K562 (cell line): ENCODE measurements around the gene RRH.

Experiments
- FOXK2 ChIP-seq, 2 experiments: fragments of 450-650 bp; IDR thresholded peaks in 1 of 2; conservative IDR thresholded peaks in 1 of 2; 2 replicates each; pipeline ENCODE4 v1.6.1; 2016; ENCODE audit warnings: low read depth in 2 of 2, mild to moderate bottlenecking in 1 of 2
- RHOXF2B ChIP-seq: fragments of 250-450 bp; sonication (Bioruptor Pico); conservative IDR thresholded peaks from 2 replicates; pipeline ENCODE4 v1.5.1; 2021
- YY1 ChIP-seq, 3 experiments: IDR thresholded peaks; 2 replicates each; pipeline ENCODE4 v1.6.1; 2011; ENCODE audit warnings: low read length in 2 of 3, mild to moderate bottlenecking in 2 of 3, moderate library complexity in 2 of 3, borderline replicate concordance in 1 of 3, control low read depth in 1 of 3, low read depth in 1 of 3; ENCODE audit not compliant: insufficient read depth in 3 of 3, insufficient replicate concordance in 2 of 3, control insufficient read depth in 1 of 3, insufficient read length in 1 of 3; ENCODE audit errors: extremely low read depth in 1 of 3
- ZNF707 ChIP-seq: fragments of 250-450 bp; sonication (Bioruptor Pico); conservative IDR thresholded peaks from 2 replicates; pipeline ENCODE4 v1.8.0; 2022; ENCODE audit warnings: inconsistent platforms, mild to moderate bottlenecking, moderate library complexity
- TF ChIP-seq, protein P1 (sequence below): fragments of 200-400 bp; formaldehyde crosslinking; IDR thresholded peaks from 2 replicates; pipeline ENCODE4 v1.6.1; 2017; ENCODE audit warnings: mild to moderate bottlenecking, low read depth, low read length, moderate library complexity
- TF ChIP-seq, protein P2 (sequence below), 2 experiments: fragments of 450-650 bp; IDR thresholded peaks; 2 replicates each; pipeline ENCODE4 v1.6.1; 2016; ENCODE audit warnings: mild to moderate bottlenecking in 2 of 2, borderline replicate concordance in 1 of 2, low read depth in 1 of 2, moderate library complexity in 1 of 2
- TF ChIP-seq, protein P3 (sequence below): sonication (generic); formaldehyde crosslinking; IDR thresholded peaks from 2 replicates; pipeline ENCODE4 v1.4.0; 2020; ENCODE audit warnings: mild to moderate bottlenecking, missing genetic modification reagents
- TF ChIP-seq, protein P4 (sequence below), 3 experiments: IDR thresholded peaks in 2 of 3; conservative IDR thresholded peaks in 1 of 3; 2 replicates each; pipeline ENCODE4 v1.5.1; 2011 to 2012; ENCODE audit warnings: low read length in 3 of 3, mild to moderate bottlenecking in 3 of 3, control low read depth in 2 of 3, improper control_type of control experiment in 1 of 3, inconsistent platforms in 1 of 3, low read depth in 1 of 3, mixed read lengths in 1 of 3, moderate library complexity in 1 of 3; ENCODE audit not compliant: insufficient read depth in 2 of 3

DNA sequence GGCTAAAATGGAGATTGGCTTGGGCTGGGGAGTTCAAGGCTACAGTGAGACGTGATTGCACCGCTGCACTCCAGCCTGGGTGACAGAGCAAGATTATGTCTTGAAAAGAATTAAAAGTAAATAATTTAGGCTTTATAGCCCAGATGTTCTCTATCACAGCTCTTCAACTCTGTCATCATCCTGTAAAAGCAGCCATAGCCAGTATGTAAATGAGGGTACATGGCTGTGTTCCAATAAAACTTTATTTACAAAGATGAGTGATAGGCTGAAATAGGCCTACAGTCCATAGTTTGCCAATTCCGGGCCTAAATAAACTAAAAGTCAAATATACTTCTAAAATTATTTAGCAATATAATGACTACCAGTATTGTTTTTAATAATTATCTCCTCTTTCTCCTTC, 9.2 kb downstream of the RRH start:
- TF ChIP-seq, protein P1, sequence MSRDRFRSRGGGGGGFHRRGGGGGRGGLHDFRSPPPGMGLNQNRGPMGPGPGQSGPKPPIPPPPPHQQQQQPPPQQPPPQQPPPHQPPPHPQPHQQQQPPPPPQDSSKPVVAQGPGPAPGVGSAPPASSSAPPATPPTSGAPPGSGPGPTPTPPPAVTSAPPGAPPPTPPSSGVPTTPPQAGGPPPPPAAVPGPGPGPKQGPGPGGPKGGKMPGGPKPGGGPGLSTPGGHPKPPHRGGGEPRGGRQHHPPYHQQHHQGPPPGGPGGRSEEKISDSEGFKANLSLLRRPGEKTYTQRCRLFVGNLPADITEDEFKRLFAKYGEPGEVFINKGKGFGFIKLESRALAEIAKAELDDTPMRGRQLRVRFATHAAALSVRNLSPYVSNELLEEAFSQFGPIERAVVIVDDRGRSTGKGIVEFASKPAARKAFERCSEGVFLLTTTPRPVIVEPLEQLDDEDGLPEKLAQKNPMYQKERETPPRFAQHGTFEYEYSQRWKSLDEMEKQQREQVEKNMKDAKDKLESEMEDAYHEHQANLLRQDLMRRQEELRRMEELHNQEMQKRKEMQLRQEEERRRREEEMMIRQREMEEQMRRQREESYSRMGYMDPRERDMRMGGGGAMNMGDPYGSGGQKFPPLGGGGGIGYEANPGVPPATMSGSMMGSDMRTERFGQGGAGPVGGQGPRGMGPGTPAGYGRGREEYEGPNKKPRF, result no peak
- TF ChIP-seq, protein P2, sequence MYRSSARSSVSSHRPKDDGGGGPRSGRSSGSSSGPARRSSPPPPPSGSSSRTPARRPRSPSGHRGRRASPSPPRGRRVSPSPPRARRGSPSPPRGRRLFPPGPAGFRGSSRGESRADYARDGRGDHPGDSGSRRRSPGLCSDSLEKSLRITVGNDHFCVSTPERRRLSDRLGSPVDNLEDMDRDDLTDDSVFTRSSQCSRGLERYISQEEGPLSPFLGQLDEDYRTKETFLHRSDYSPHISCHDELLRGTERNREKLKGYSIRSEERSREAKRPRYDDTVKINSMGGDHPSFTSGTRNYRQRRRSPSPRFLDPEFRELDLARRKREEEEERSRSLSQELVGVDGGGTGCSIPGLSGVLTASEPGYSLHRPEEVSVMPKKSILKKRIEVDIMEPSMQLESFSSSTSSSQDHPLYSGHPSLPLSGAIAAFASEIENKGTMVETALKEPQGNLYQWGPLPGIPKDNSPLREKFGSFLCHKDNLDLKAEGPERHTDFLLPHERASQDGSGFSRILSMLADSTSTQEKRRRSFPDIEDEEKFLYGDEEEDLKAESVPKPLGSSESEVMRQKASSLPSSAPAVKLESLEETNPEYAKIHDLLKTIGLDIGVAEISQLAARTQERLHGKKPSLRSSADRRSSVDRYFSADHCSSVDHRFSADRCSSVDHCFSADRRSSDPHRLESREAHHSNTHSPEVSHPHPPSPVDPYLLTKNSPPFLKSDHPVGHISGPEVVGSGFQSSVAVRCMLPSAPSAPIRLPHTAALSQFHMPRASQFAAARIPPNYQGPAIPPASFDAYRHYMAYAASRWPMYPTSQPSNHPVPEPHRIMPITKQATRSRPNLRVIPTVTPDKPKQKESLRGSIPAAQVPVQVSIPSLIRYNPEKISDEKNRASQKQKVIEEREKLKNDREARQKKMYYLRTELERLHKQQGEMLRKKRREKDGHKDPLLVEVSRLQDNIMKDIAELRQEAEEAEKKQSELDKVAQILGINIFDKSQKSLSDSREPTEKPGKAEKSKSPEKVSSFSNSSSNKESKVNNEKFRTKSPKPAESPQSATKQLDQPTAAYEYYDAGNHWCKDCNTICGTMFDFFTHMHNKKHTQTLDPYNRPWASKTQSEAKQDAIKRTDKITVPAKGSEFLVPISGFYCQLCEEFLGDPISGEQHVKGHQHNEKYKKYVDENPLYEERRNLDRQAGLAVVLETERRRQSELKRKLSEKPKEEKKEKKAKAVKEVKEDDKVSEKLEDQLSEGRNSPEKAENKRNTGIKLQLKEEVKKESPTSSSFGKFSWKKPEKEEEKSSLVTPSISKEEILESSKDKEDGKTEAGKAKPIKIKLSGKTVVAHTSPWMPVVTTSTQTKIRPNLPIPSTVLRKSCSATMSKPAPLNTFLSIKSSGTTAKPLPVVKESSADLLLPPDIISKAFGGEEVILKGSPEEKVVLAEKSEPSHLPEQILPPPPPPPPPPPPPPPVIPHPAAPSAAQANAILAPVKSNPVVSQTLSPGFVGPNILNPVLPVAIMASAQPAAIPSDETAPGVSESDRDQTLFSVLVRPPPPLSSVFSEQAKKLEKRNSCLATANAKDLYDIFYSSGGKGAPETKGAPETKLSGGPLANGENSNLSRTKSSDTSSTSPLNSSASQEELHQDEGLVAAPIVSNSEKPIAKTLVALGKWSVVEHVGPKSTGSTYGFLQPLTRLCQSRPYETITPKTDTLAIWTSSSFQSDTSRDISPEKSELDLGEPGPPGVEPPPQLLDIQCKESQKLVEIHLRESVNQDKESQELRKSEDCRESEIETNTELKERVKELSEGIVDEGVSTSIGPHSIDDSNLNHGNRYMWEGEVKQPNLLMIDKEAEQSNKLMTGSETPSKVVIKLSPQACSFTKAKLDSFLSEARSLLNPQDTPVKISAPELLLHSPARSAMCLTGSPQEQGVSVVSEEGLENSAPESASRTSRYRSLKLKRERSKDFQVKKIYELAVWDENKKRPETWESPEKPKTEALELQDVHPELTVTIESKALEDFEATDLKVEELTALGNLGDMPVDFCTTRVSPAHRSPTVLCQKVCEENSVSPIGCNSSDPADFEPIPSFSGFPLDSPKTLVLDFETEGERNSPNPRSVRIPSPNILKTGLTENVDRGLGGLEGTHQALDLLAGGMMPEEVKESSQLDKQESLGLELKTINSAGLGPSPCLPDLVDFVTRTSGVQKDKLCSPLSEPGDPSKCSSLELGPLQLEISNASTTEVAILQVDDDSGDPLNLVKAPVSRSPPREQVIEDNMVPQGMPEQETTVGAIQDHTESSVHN (IDR thresholded peaks at IDR 0.05; ENCODE audit: borderline replicate concordance in 1 of 2, low read depth in 1 of 2), result no peak
- no peak for TF ChIP-seq YY1 (IDR thresholded peaks at IDR 0.05; ENCODE audit: borderline replicate concordance in 1 of 3, control insufficient read depth in 1 of 3, extremely low read depth in 1 of 3, insufficient read depth in 3 of 3, insufficient read length in 1 of 3, insufficient replicate concordance in 2 of 3, low read depth in 1 of 3, low read length in 2 of 3)
- no peak for TF ChIP-seq FOXK2 (conservative IDR thresholded peaks at IDR 0.05 in 1 of 2, IDR thresholded peaks at IDR 0.05 in 1 of 2; ENCODE audit: low read depth in 2 of 2)
- no peak for TF ChIP-seq RHOXF2B (CRISPR knock-in tag)
- TF ChIP-seq, protein P3, sequence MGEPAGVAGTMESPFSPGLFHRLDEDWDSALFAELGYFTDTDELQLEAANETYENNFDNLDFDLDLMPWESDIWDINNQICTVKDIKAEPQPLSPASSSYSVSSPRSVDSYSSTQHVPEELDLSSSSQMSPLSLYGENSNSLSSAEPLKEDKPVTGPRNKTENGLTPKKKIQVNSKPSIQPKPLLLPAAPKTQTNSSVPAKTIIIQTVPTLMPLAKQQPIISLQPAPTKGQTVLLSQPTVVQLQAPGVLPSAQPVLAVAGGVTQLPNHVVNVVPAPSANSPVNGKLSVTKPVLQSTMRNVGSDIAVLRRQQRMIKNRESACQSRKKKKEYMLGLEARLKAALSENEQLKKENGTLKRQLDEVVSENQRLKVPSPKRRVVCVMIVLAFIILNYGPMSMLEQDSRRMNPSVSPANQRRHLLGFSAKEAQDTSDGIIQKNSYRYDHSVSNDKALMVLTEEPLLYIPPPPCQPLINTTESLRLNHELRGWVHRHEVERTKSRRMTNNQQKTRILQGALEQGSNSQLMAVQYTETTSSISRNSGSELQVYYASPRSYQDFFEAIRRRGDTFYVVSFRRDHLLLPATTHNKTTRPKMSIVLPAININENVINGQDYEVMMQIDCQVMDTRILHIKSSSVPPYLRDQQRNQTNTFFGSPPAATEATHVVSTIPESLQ (CRISPR knock-in tag), result no peak
- TF ChIP-seq ZNF707 (CRISPR knock-in tag), result no peak
- TF ChIP-seq, protein P4, sequence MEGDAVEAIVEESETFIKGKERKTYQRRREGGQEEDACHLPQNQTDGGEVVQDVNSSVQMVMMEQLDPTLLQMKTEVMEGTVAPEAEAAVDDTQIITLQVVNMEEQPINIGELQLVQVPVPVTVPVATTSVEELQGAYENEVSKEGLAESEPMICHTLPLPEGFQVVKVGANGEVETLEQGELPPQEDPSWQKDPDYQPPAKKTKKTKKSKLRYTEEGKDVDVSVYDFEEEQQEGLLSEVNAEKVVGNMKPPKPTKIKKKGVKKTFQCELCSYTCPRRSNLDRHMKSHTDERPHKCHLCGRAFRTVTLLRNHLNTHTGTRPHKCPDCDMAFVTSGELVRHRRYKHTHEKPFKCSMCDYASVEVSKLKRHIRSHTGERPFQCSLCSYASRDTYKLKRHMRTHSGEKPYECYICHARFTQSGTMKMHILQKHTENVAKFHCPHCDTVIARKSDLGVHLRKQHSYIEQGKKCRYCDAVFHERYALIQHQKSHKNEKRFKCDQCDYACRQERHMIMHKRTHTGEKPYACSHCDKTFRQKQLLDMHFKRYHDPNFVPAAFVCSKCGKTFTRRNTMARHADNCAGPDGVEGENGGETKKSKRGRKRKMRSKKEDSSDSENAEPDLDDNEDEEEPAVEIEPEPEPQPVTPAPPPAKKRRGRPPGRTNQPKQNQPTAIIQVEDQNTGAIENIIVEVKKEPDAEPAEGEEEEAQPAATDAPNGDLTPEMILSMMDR (IDR thresholded peaks at IDR 0.05 in 2 of 3, conservative IDR thresholded peaks at IDR 0.05 in 1 of 3; ENCODE audit: insufficient read depth in 2 of 3, low read depth in 1 of 3, low read length in 3 of 3), result no peak
